Caco-2 (cell line): ENCODE data around the gene HPS4. TPM values are rescaled to one million over a fixed set of nuclear protein-coding genes. Genes with fewer than 3 reads are reported as not detected.

ENCODE experiments used
- BruUV-seq: library from RNA; stranded (reverse); fragments of 400-500 nt; replicated peaks from 2 replicates; lab custom pipeline; 2021; lab: Mats Ljungman, UMichigan
- CTCF ChIA-PET: fragments of 300-600 bp; sonication (Branson Sonifier 250); formaldehyde crosslinking; loops from one replicate; lab custom pipeline; 2022; ENCODE audit warnings: antibody characterized with exemption; lab: Charles Lee
- POLR2A ChIA-PET: fragments of 300-600 bp; sonication (Branson Sonifier 250); formaldehyde crosslinking; loops from one replicate; lab custom pipeline; 2022; ENCODE audit warnings: antibody characterized with exemption; lab: Charles Lee
- DNase-seq, 2 experiments: peaks; one replicate each; pipeline versions ENCODE4 v3.0.0 to v3.0.0-alpha.2; 2020 to 2022
- H3K27me3 ChIP-seq: replicated peaks from 2 replicates; pipeline ENCODE4 v1.6.0; 2011; ENCODE audit warnings: low read length; ENCODE audit not compliant: control insufficient read depth, insufficient read depth
- H3K36me3 ChIP-seq: 2 replicates; pipeline ENCODE4 v1.5.1; 2011; ENCODE audit warnings: low read length; ENCODE audit not compliant: control insufficient read depth, insufficient read depth
- H3K4me1 ChIP-seq: fragments of 250-450 bp; sonication (Bioruptor Pico); 2 replicates; pipeline ENCODE4 v1.5.1; 2020; ENCODE audit warnings: mild to moderate bottlenecking
- H3K4me3 ChIP-seq: 2 replicates; pipeline ENCODE4 v1.5.1; 2011; ENCODE audit warnings: low read depth, mild to moderate bottlenecking, control low read depth, low read length
- H3K9me3 ChIP-seq: fragments of 250-450 bp; sonication (Bioruptor Pico); 2 replicates; pipeline ENCODE4 v1.5.1; 2020; ENCODE audit warnings: mild to moderate bottlenecking, moderate library complexity
- H3K27ac Mint-ChIP-seq: one replicate; pipeline ENCODE4 v1.8.0; 2022; ENCODE audit warnings: mixed read lengths; ENCODE audit not compliant: unreplicated experiment
- H3K27me3 Mint-ChIP-seq: one replicate; pipeline ENCODE4 v1.8.0; 2022; ENCODE audit warnings: mixed read lengths; ENCODE audit not compliant: insufficient read depth, unreplicated experiment
- H3K36me3 Mint-ChIP-seq: one replicate; pipeline ENCODE4 v1.8.0; 2022; ENCODE audit warnings: mild to moderate bottlenecking, mixed read lengths; ENCODE audit not compliant: insufficient read depth, unreplicated experiment
- H3K4me1 Mint-ChIP-seq: one replicate; pipeline ENCODE4 v1.8.0; 2022; ENCODE audit warnings: low read depth, mixed read lengths; ENCODE audit not compliant: unreplicated experiment
- H3K4me3 Mint-ChIP-seq: one replicate; pipeline ENCODE4 v1.8.0; 2022; ENCODE audit warnings: mild to moderate bottlenecking, moderate library complexity, mixed read lengths; ENCODE audit not compliant: unreplicated experiment
- H3K9me3 Mint-ChIP-seq: one replicate; pipeline ENCODE4 v1.8.0; 2022; ENCODE audit warnings: mixed read lengths; ENCODE audit not compliant: unreplicated experiment
- CTCF ChIP-seq, 2 experiments: fragments of 200-600 bp in 1 of 2; IDR thresholded peaks; 1 replicate in 1 of 2; 2 replicates in 1 of 2; pipeline versions ENCODE4 v1.5.1 to v1.8.0; 2011 to 2022; ENCODE audit warnings: antibody characterized with exemption in 1 of 2, control low read depth in 1 of 2, inconsistent platforms in 1 of 2, low read depth in 1 of 2, low read length in 1 of 2, mild to moderate bottlenecking in 1 of 2, moderate library complexity in 1 of 2; ENCODE audit not compliant: insufficient read depth in 1 of 2, severe bottlenecking in 1 of 2, unreplicated experiment in 1 of 2
- intact Hi-C: fragments of 100-400 bp; cut with micrococcal nuclease; formaldehyde crosslinking; loops from one replicate; pipeline ENCODE4 v1.10.0; 2022; ENCODE audit not compliant: unreplicated experiment
- total RNA-seq: library from RNA; stranded (reverse); gene quantifications from 2 replicates; pipeline ENCODE4 v1.2.3, GENCODE V29; 2022

Gene HPS4
- total RNA-seq, 1 experiment from 2014 or later = 35.1 TPM

- ChIA-PET CTCF (no interaction called here), POLR2A (no interaction called here)
- no peaks in the 10 kb centered on the region for H3K9me3 Mint-ChIP-seq
- no peak for DNase-seq
- BruUV-seq = no TSS peak
- Histone ChIP-seq H3K4me1 (no peaks in the 10 kb centered on the region), H3K4me3 (no peak overlapping the region), H3K27me3 (no peaks in the 10 kb centered on the region), H3K9me3 (no peaks in the 10 kb centered on the region), H3K36me3 (no peaks in the 10 kb centered on the region; the same call in none of the 2 replicates)
- no peak for TF ChIP-seq CTCF (IDR thresholded peaks at IDR 0.05; ENCODE audit: insufficient read depth in 1 of 2, low read depth in 1 of 2, low read length in 1 of 2, severe bottlenecking in 1 of 2, unreplicated experiment in 1 of 2)
- H3K4me3 Mint-ChIP-seq = no peak overlapping the region
- peaks cover 18% of the 10 kb centered on the region for H3K36me3 Mint-ChIP-seq
- intact Hi-C loops = no loop called here
- no peaks in the 10 kb centered on the region for H3K27me3 Mint-ChIP-seq
- H3K27ac Mint-ChIP-seq = no peak overlapping the region
- H3K4me1 Mint-ChIP-seq = no peaks in the 10 kb centered on the region
Observed at GRCh38 chr22:26453216-26453615, 30.4 kb downstream of the HPS4 start.

DNA sequence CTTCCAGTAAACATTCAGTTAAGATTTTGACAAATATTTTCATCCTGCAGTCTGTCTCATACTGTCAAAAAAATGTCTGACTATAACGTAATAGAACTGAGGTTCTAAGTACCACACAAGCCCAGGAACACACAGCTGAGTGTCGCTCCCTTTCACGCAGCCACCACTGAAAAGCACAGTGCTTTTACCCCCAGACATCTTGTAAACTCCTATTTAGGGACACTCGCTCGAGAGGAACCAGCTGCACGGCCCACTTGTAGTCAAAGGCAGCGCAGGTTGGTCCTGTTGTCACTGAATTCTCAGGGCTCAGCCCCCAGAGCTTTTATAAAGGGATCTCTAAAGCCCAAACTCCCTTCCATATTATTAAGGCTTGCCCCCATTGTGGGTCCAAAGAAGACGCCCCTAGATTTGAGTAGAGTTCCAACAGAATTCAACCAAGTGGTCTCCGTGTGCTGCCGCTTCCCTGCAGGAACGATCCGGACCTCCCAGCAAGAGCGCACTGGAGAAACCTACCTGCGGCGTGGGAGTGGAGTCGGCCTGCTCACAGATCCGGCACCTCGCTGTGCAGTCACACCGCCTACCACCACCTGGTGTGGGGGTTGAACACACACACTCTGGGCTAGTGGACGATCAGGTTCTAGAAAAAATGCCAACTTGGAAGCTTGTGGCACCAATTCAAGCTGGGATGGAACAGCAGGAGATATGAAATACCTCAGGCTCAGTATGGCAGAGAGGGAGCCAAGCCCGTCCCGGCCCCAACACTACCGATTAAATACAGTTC is 31.2 kb downstream of the HPS4 start:
- H3K9me3 Mint-ChIP-seq = no peaks in the 10 kb centered on the region
- ChIA-PET POLR2A (no interaction called here), CTCF (no interaction called here)
- Histone ChIP-seq H3K4me1 (no peaks in the 10 kb centered on the region), H3K4me3 (no peak overlapping the region), H3K27me3 (no peaks in the 10 kb centered on the region), H3K9me3 (no peaks in the 10 kb centered on the region), H3K36me3 (no peaks in the 10 kb centered on the region; the same call in none of the 2 replicates)
- no peak overlapping the region for H3K27ac Mint-ChIP-seq
- H3K36me3 Mint-ChIP-seq = peaks cover 10% of the 10 kb centered on the region
- no peaks in the 10 kb centered on the region for H3K4me1 Mint-ChIP-seq
- no TSS peak for BruUV-seq
- H3K4me3 Mint-ChIP-seq = no peak overlapping the region
- TF ChIP-seq CTCF (IDR thresholded peaks at IDR 0.05; ENCODE audit: insufficient read depth in 1 of 2, low read depth in 1 of 2, low read length in 1 of 2, severe bottlenecking in 1 of 2, unreplicated experiment in 1 of 2) = no peak
- DNase-seq = no peak
- intact Hi-C loops = no loop called here
- no peaks in the 10 kb centered on the region for H3K27me3 Mint-ChIP-seq

- H3K36me3 Mint-ChIP-seq = peaks cover under 1% of the 10 kb centered on the region
- no peaks in the 10 kb centered on the region for H3K4me1 Mint-ChIP-seq
- TF ChIP-seq CTCF (IDR thresholded peaks at IDR 0.05; ENCODE audit: insufficient read depth in 1 of 2, low read depth in 1 of 2, low read length in 1 of 2, severe bottlenecking in 1 of 2, unreplicated experiment in 1 of 2) = no peak
- Histone ChIP-seq H3K4me3 (no peak overlapping the region), H3K9me3 (no peaks in the 10 kb centered on the region), H3K27me3 (no peaks in the 10 kb centered on the region), H3K36me3 (no peaks in the 10 kb centered on the region; the same call in none of the 2 replicates), H3K4me1 (no peaks in the 10 kb centered on the region)
- no peaks in the 10 kb centered on the region for H3K9me3 Mint-ChIP-seq
- H3K4me3 Mint-ChIP-seq = no peak overlapping the region
- ChIA-PET CTCF (no interaction called here), POLR2A (no interaction called here)
- no peak for DNase-seq
- no TSS peak for BruUV-seq
- no peak overlapping the region for H3K27ac Mint-ChIP-seq
- intact Hi-C loops = no loop called here
- no peaks in the 10 kb centered on the region for H3K27me3 Mint-ChIP-seq
Observed at GRCh38 chr22:26450453-26451185, 33.0 kb downstream of the HPS4 start.
